ENCODE measurements around the gene ANXA5.

- TF ChIP-seq CTCF (IDR thresholded peaks at IDR 0.05) (no peak), POLR2A (IDR thresholded peaks at IDR 0.05) (no peak), EP300 (IDR thresholded peaks at IDR 0.05) (no peak)
These were observed 38.7 kb downstream of the ANXA5 start for GRCh38 chr4:121658125-121658524.

Measured in suprapubic skin (tissue), 3 donors.